Caco-2 (cell line): ENCODE data around the gene TJP3. TPM values are rescaled to one million over a fixed set of nuclear protein-coding genes. Genes with fewer than 3 reads are reported as not detected.

Experiments used
- BruUV-seq: library from RNA; stranded (reverse); fragments of 400-500 nt; replicated peaks from 2 replicates; lab custom pipeline; 2021; lab: Mats Ljungman, UMichigan
- CTCF ChIA-PET: fragments of 300-600 bp; sonication (Branson Sonifier 250); formaldehyde crosslinking; loops from one replicate; lab custom pipeline; 2022; ENCODE audit warnings: antibody characterized with exemption; lab: Charles Lee
- POLR2A ChIA-PET: fragments of 300-600 bp; sonication (Branson Sonifier 250); formaldehyde crosslinking; loops from one replicate; lab custom pipeline; 2022; ENCODE audit warnings: antibody characterized with exemption; lab: Charles Lee
- DNase-seq, 2 experiments: peaks; one replicate each; pipeline versions ENCODE4 v3.0.0 to v3.0.0-alpha.2; 2020 to 2022
- H3K27me3 ChIP-seq: replicated peaks from 2 replicates; pipeline ENCODE4 v1.6.0; 2011; ENCODE audit warnings: low read length; ENCODE audit not compliant: control insufficient read depth, insufficient read depth
- H3K36me3 ChIP-seq: 2 replicates; pipeline ENCODE4 v1.5.1; 2011; ENCODE audit warnings: low read length; ENCODE audit not compliant: control insufficient read depth, insufficient read depth
- H3K4me1 ChIP-seq: fragments of 250-450 bp; sonication (Bioruptor Pico); 2 replicates; pipeline ENCODE4 v1.5.1; 2020; ENCODE audit warnings: mild to moderate bottlenecking
- H3K4me3 ChIP-seq: 2 replicates; pipeline ENCODE4 v1.5.1; 2011; ENCODE audit warnings: low read depth, mild to moderate bottlenecking, control low read depth, low read length
- H3K9me3 ChIP-seq: fragments of 250-450 bp; sonication (Bioruptor Pico); 2 replicates; pipeline ENCODE4 v1.5.1; 2020; ENCODE audit warnings: mild to moderate bottlenecking, moderate library complexity
- H3K27ac Mint-ChIP-seq: one replicate; pipeline ENCODE4 v1.8.0; 2022; ENCODE audit warnings: mixed read lengths; ENCODE audit not compliant: unreplicated experiment
- H3K27me3 Mint-ChIP-seq: one replicate; pipeline ENCODE4 v1.8.0; 2022; ENCODE audit warnings: mixed read lengths; ENCODE audit not compliant: insufficient read depth, unreplicated experiment
- H3K36me3 Mint-ChIP-seq: one replicate; pipeline ENCODE4 v1.8.0; 2022; ENCODE audit warnings: mild to moderate bottlenecking, mixed read lengths; ENCODE audit not compliant: insufficient read depth, unreplicated experiment
- H3K4me1 Mint-ChIP-seq: one replicate; pipeline ENCODE4 v1.8.0; 2022; ENCODE audit warnings: low read depth, mixed read lengths; ENCODE audit not compliant: unreplicated experiment
- H3K4me3 Mint-ChIP-seq: one replicate; pipeline ENCODE4 v1.8.0; 2022; ENCODE audit warnings: mild to moderate bottlenecking, moderate library complexity, mixed read lengths; ENCODE audit not compliant: unreplicated experiment
- H3K9me3 Mint-ChIP-seq: one replicate; pipeline ENCODE4 v1.8.0; 2022; ENCODE audit warnings: mixed read lengths; ENCODE audit not compliant: unreplicated experiment
- CTCF ChIP-seq, 2 experiments: fragments of 200-600 bp in 1 of 2; IDR thresholded peaks; 1 replicate in 1 of 2; 2 replicates in 1 of 2; pipeline versions ENCODE4 v1.5.1 to v1.8.0; 2011 to 2022; ENCODE audit warnings: antibody characterized with exemption in 1 of 2, control low read depth in 1 of 2, inconsistent platforms in 1 of 2, low read depth in 1 of 2, low read length in 1 of 2, mild to moderate bottlenecking in 1 of 2, moderate library complexity in 1 of 2; ENCODE audit not compliant: insufficient read depth in 1 of 2, severe bottlenecking in 1 of 2, unreplicated experiment in 1 of 2
- intact Hi-C: fragments of 100-400 bp; cut with micrococcal nuclease; formaldehyde crosslinking; loops from one replicate; pipeline ENCODE4 v1.10.0; 2022; ENCODE audit not compliant: unreplicated experiment
- total RNA-seq: library from RNA; stranded (reverse); gene quantifications from 2 replicates; pipeline ENCODE4 v1.2.3, GENCODE V29; 2022

Gene TJP3
- total RNA-seq, 1 experiment from 2014 or later = 83.6 TPM

GRCh38 chr19:3776479-3777040 lies 68.4 kb downstream of the TJP3 start:
- DNase-seq = no peak
- TF ChIP-seq CTCF (IDR thresholded peaks at IDR 0.05; ENCODE audit: insufficient read depth in 1 of 2, low read depth in 1 of 2, low read length in 1 of 2, severe bottlenecking in 1 of 2, unreplicated experiment in 1 of 2) = no peak
- H3K9me3 ChIP-seq = peaks cover 8% of the 10 kb centered on the region; the same call in 1 of the 2 replicates
- Mint-ChIP-seq H3K36me3 (no peaks in the 10 kb centered on the region), H3K27me3 (no peaks in the 10 kb centered on the region), H3K27ac (no peak overlapping the region), H3K4me3 (no peak overlapping the region), H3K9me3 (peaks cover 6% of the 10 kb centered on the region), H3K4me1 (no peaks in the 10 kb centered on the region)
- BruUV-seq = no TSS peak
- CTCF ChIA-PET = no interaction called here
- no peaks in the 10 kb centered on the region for H3K4me1 ChIP-seq
- POLR2A ChIA-PET = no interaction called here
- H3K4me3 ChIP-seq = no peak overlapping the region
- no peaks in the 10 kb centered on the region for H3K36me3 ChIP-seq
- H3K27me3 ChIP-seq = no peaks in the 10 kb centered on the region
- intact Hi-C loops = no loop called here

GRCh38 chr19:3778104-3778867 lies 70.1 kb downstream of the TJP3 start:
- BruUV-seq = no TSS peak
- intact Hi-C loops = no loop called here
- no peaks in the 10 kb centered on the region for H3K36me3 Mint-ChIP-seq
- H3K27ac Mint-ChIP-seq = no peak overlapping the region
- POLR2A ChIA-PET = no interaction called here
- DNase-seq = no peak
- H3K4me1 Mint-ChIP-seq = no peaks in the 10 kb centered on the region
- no peaks in the 10 kb centered on the region for H3K27me3 ChIP-seq
- no peak overlapping the region for H3K4me3 Mint-ChIP-seq
- no peak overlapping the region for H3K4me3 ChIP-seq
- peaks cover 11% of the 10 kb centered on the region for H3K9me3 Mint-ChIP-seq
- TF ChIP-seq CTCF (IDR thresholded peaks at IDR 0.05; ENCODE audit: insufficient read depth in 1 of 2, low read depth in 1 of 2, low read length in 1 of 2, severe bottlenecking in 1 of 2, unreplicated experiment in 1 of 2) = no peak
- no peaks in the 10 kb centered on the region for H3K36me3 ChIP-seq
- H3K27me3 Mint-ChIP-seq = no peaks in the 10 kb centered on the region
- H3K4me1 ChIP-seq = no peaks in the 10 kb centered on the region
- peaks cover 19% of the 10 kb centered on the region; the same call in 1 of the 2 replicates for H3K9me3 ChIP-seq
- CTCF ChIA-PET = no interaction called here

- TF ChIP-seq CTCF (IDR thresholded peaks at IDR 0.05; ENCODE audit: insufficient read depth in 1 of 2, low read depth in 1 of 2, low read length in 1 of 2, severe bottlenecking in 1 of 2, unreplicated experiment in 1 of 2) = no peak
- H3K9me3 Mint-ChIP-seq = peaks cover 11% of the 10 kb centered on the region
- Histone ChIP-seq H3K36me3 (no peaks in the 10 kb centered on the region), H3K4me3 (no peak overlapping the region), H3K4me1 (no peaks in the 10 kb centered on the region), H3K9me3 (peaks cover 19% of the 10 kb centered on the region; the same call in 1 of the 2 replicates), H3K27me3 (no peaks in the 10 kb centered on the region)
- intact Hi-C loops = no loop called here
- H3K36me3 Mint-ChIP-seq = no peaks in the 10 kb centered on the region
- no peak for DNase-seq
- ChIA-PET CTCF (no interaction called here), POLR2A (no interaction called here)
- no peak overlapping the region for H3K27ac Mint-ChIP-seq
- BruUV-seq = no TSS peak
- H3K4me3 Mint-ChIP-seq = no peak overlapping the region
- H3K27me3 Mint-ChIP-seq = no peaks in the 10 kb centered on the region
- H3K4me1 Mint-ChIP-seq = no peaks in the 10 kb centered on the region
These were observed 70.9 kb downstream of the TJP3 start for GRCh38 chr19:3778899-3779723.
